HEK293 (cell line): Measurements from ENCODE around the gene DAGLB.

Experiments
- CTCF ChIA-PET: fragments of 350-600 bp; formaldehyde crosslinking; extraction: SDS; loops from one replicate; lab custom pipeline; 2021; ENCODE audit warnings: antibody characterized with exemption; lab: Yijun Ruan, JAX
- POLR2A ChIA-PET: fragments of 300-600 bp; formaldehyde crosslinking; extraction: SDS; loops from one replicate; lab custom pipeline; 2020; ENCODE audit warnings: antibody characterized with exemption, inconsistent platforms; lab: Yijun Ruan, JAX
- H3K27ac ChIP-seq: fragments of 200-500 bp; sonication (Bioruptor generic); 2 replicates; pipeline ENCODE4 v1.5.1; 2014; ENCODE audit warnings: low read depth, low read length, control low read depth, inconsistent platforms; ENCODE audit errors: extremely low read depth
- H3K36me3 ChIP-seq, 2 experiments: fragments of 200-500 bp in 1 of 2; sonication (Bioruptor generic) in 1 of 2; 1 replicate in 1 of 2; 2 replicates in 1 of 2; pipeline ENCODE4 v1.5.1; 2014 to 2017; ENCODE audit warnings: inconsistent platforms in 2 of 2, low read length in 2 of 2; ENCODE audit not compliant: control insufficient read depth in 2 of 2, insufficient read depth in 1 of 2
- H3K4me1 ChIP-seq: fragments of 200-500 bp; sonication (Bioruptor generic); 2 replicates; pipeline ENCODE4 v1.5.1; 2014; ENCODE audit warnings: mild to moderate bottlenecking, low read length, inconsistent platforms; ENCODE audit not compliant: control insufficient read depth, insufficient read depth
- H3K4me3 ChIP-seq: 2 replicates; pipeline ENCODE4 v1.5.1; 2011; ENCODE audit warnings: low read depth, mild to moderate bottlenecking, control low read depth, low read length, moderate library complexity
- H3K9me3 ChIP-seq: fragments of 200-500 bp; sonication (Bioruptor generic); 2 replicates; pipeline ENCODE4 v1.5.1; 2014; ENCODE audit warnings: low read depth, low read length, inconsistent platforms; ENCODE audit not compliant: control insufficient read depth, insufficient read depth
- FEZF1 ChIP-seq: fragments of 450-650 bp; formaldehyde crosslinking; IDR thresholded peaks from 2 replicates; pipeline ENCODE4 v1.5.1; 2016; ENCODE audit warnings: missing biosample characterization, missing genetic modification characterization
- HOXC10 ChIP-seq: sonication (generic); formaldehyde crosslinking; IDR thresholded peaks from 2 replicates; pipeline ENCODE4 v1.8.1; 2023; ENCODE audit warnings: mild to moderate bottlenecking, missing genetic modification reagents
- MYNN ChIP-seq: fragments of 450-650 bp; formaldehyde crosslinking; IDR thresholded peaks from 2 replicates; pipeline ENCODE4 v1.5.1; 2016; ENCODE audit warnings: missing biosample characterization, missing genetic modification characterization, borderline replicate concordance
- OVOL3 ChIP-seq: fragments of 450-650 bp; formaldehyde crosslinking; IDR thresholded peaks from 2 replicates; pipeline ENCODE4 v1.5.1; 2016; ENCODE audit warnings: missing biosample characterization, missing genetic modification characterization
- SP7 ChIP-seq: fragments of 450-650 bp; formaldehyde crosslinking; IDR thresholded peaks from 2 replicates; pipeline ENCODE4 v1.5.1; 2016; ENCODE audit warnings: missing biosample characterization, missing genetic modification characterization
- TCF7L2 ChIP-seq: IDR thresholded peaks from 2 replicates; pipeline ENCODE4 v1.6.1; 2011; ENCODE audit warnings: low read depth, mild to moderate bottlenecking, inconsistent platforms, low read length, moderate library complexity, borderline replicate concordance
- YY1 ChIP-seq: fragments of 450-650 bp; formaldehyde crosslinking; IDR thresholded peaks from 2 replicates; pipeline ENCODE4 v1.5.1; 2018; ENCODE audit warnings: missing biosample characterization, missing genetic modification characterization
- ZBTB1 ChIP-seq: fragments of 450-650 bp; formaldehyde crosslinking; IDR thresholded peaks from 2 replicates; pipeline ENCODE4 v1.5.1; 2016; ENCODE audit warnings: missing biosample characterization, missing genetic modification characterization
- ZBTB20 ChIP-seq: fragments of 450-650 bp; formaldehyde crosslinking; IDR thresholded peaks from 2 replicates; pipeline ENCODE4 v1.5.1; 2016; ENCODE audit warnings: missing biosample characterization, missing genetic modification characterization
- ZBTB48 ChIP-seq: fragments of 450-650 bp; formaldehyde crosslinking; IDR thresholded peaks from 2 replicates; pipeline ENCODE4 v1.5.1; 2016; ENCODE audit warnings: missing biosample characterization, missing genetic modification characterization
- ZNF155 ChIP-seq: fragments of 450-650 bp; formaldehyde crosslinking; IDR thresholded peaks from 2 replicates; pipeline ENCODE4 v1.5.1; 2016; ENCODE audit warnings: missing biosample characterization, missing genetic modification characterization
- ZNF202 ChIP-seq: fragments of 450-650 bp; formaldehyde crosslinking; IDR thresholded peaks from 2 replicates; pipeline ENCODE4 v1.5.1; 2016; ENCODE audit warnings: missing biosample characterization, missing genetic modification characterization, borderline replicate concordance
- ZNF221 ChIP-seq: fragments of 450-650 bp; formaldehyde crosslinking; IDR thresholded peaks from 2 replicates; pipeline ENCODE4 v1.5.1; 2017; ENCODE audit warnings: missing biosample characterization, missing genetic modification characterization, borderline replicate concordance
- ZNF223 ChIP-seq: fragments of 450-650 bp; formaldehyde crosslinking; IDR thresholded peaks from 2 replicates; pipeline ENCODE4 v1.5.1; 2016; ENCODE audit warnings: missing biosample characterization, missing genetic modification characterization
- ZNF239 ChIP-seq: fragments of 450-650 bp; formaldehyde crosslinking; IDR thresholded peaks from 2 replicates; pipeline ENCODE4 v1.5.1; 2016; ENCODE audit warnings: missing biosample characterization, missing genetic modification characterization
- ZNF274 ChIP-seq, 2 experiments: fragments of 200-500 bp in 1 of 2; fragments of 450-650 bp in 1 of 2; sonication (Bioruptor generic) in 1 of 2; formaldehyde crosslinking in 1 of 2; IDR thresholded peaks; 2 replicates each; pipeline versions ENCODE4 v1.5.1 to v1.6.1; 2014 to 2016; ENCODE audit warnings: borderline replicate concordance in 1 of 2, inconsistent platforms in 1 of 2, low read length in 1 of 2, missing biosample characterization in 1 of 2, missing genetic modification characterization in 1 of 2
- ZNF362 ChIP-seq: fragments of 450-650 bp; formaldehyde crosslinking; IDR thresholded peaks from 2 replicates; pipeline ENCODE4 v1.5.1; 2016; ENCODE audit warnings: missing biosample characterization, missing genetic modification characterization
- ZNF391 ChIP-seq: fragments of 450-650 bp; formaldehyde crosslinking; IDR thresholded peaks from 2 replicates; pipeline ENCODE4 v1.5.1; 2016; ENCODE audit warnings: low read depth, missing biosample characterization, missing genetic modification characterization, borderline replicate concordance
- ZNF623 ChIP-seq: fragments of 450-650 bp; formaldehyde crosslinking; IDR thresholded peaks from 2 replicates; pipeline ENCODE4 v1.5.1; 2016; ENCODE audit warnings: missing biosample characterization, missing genetic modification characterization
- ZNF677 ChIP-seq: fragments of 450-650 bp; IDR thresholded peaks from 2 replicates; pipeline ENCODE4 v1.5.0; 2018; ENCODE audit warnings: missing biosample characterization, mild to moderate bottlenecking, missing genetic modification characterization, moderate library complexity
- ZNF776 ChIP-seq: fragments of 450-650 bp; formaldehyde crosslinking; IDR thresholded peaks from 2 replicates; pipeline ENCODE4 v1.5.0; 2017; ENCODE audit warnings: missing biosample characterization, missing genetic modification characterization, borderline replicate concordance
- ZNF837 ChIP-seq: fragments of 450-650 bp; formaldehyde crosslinking; IDR thresholded peaks from 2 replicates; pipeline ENCODE4 v1.5.1; 2016; ENCODE audit warnings: missing biosample characterization, missing genetic modification characterization
- TF ChIP-seq, protein P1 (sequence below): fragments of 450-650 bp; formaldehyde crosslinking; IDR thresholded peaks from 2 replicates; pipeline ENCODE4 v1.5.1; 2016; ENCODE audit warnings: missing biosample characterization, missing genetic modification characterization
- TF ChIP-seq, protein P2 (sequence below): fragments of 450-650 bp; formaldehyde crosslinking; IDR thresholded peaks from 2 replicates; pipeline ENCODE4 v1.5.1; 2016; ENCODE audit warnings: missing biosample characterization, missing genetic modification characterization
- TF ChIP-seq, protein P3 (sequence below): fragments of 450-650 bp; formaldehyde crosslinking; IDR thresholded peaks from 2 replicates; pipeline ENCODE4 v1.5.1; 2017; ENCODE audit warnings: missing biosample characterization, missing genetic modification characterization
- TF ChIP-seq, protein P4 (sequence below): fragments of 450-650 bp; formaldehyde crosslinking; IDR thresholded peaks from 2 replicates; pipeline ENCODE4 v1.5.1; 2017; ENCODE audit warnings: missing biosample characterization, missing genetic modification characterization
- TF ChIP-seq, protein P5 (sequence below): fragments of 450-650 bp; formaldehyde crosslinking; IDR thresholded peaks from 2 replicates; pipeline ENCODE4 v1.5.1; 2017; ENCODE audit warnings: missing biosample characterization, missing genetic modification characterization

DAGLB gene

GRCh38 chr7:6432781-6433180 lies 15.0 kb downstream of the DAGLB start:
- POLR2A ChIA-PET: no interaction called here
- Histone ChIP-seq H3K9me3 (no peaks in the 10 kb centered on the region), H3K4me1 (no peaks in the 10 kb centered on the region; the same call in 1 of the 2 replicates), H3K36me3 (peaks cover 26 to 29% of the 10 kb centered on the region in 2 experiments; a peak in 2 of 3 replicates)
- TF ChIP-seq ZNF274 (IDR thresholded peaks at IDR 0.05; ENCODE audit: low read length) (no peak), ZNF274 (tag by site-specific recombination; IDR thresholded peaks at IDR 0.05; ENCODE audit: borderline replicate concordance) (no peak), ZNF362 (tag by site-specific recombination) (no peak), SP7 (no peak), OVOL3 (tag by site-specific recombination) (no peak), ZNF155 (no peak), ZNF837 (tag by site-specific recombination) (no peak), FEZF1 (tag by site-specific recombination) (no peak), ZBTB1 (tag by site-specific recombination) (no peak), ZNF223 (no peak), ZNF623 (tag by site-specific recombination) (no peak), ZNF677 (tag by site-specific recombination) (no peak), ZNF776 (tag by site-specific recombination) (no peak), ZNF239 (no peak), ZBTB20 (no peak), MYNN (tag by site-specific recombination) (no peak), ZNF221 (tag by site-specific recombination) (no peak)
- TF ChIP-seq, protein P1, sequence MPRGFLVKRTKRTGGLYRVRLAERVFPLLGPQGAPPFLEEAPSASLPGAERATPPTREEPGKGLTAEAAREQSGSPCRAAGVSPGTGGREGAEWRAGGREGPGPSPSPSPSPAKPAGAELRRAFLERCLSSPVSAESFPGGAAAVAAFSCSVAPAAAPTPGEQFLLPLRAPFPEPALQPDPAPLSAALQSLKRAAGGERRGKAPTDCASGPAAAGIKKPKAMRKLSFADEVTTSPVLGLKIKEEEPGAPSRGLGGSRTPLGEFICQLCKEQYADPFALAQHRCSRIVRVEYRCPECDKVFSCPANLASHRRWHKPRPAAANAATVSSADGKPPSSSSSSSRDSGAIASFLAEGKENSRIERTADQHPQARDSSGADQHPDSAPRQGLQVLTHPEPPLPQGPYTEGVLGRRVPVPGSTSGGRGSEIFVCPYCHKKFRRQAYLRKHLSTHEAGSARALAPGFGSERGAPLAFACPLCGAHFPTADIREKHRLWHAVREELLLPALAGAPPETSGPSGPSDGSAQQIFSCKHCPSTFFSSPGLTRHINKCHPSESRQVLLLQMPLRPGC: no peak
- TF ChIP-seq, protein P2, sequence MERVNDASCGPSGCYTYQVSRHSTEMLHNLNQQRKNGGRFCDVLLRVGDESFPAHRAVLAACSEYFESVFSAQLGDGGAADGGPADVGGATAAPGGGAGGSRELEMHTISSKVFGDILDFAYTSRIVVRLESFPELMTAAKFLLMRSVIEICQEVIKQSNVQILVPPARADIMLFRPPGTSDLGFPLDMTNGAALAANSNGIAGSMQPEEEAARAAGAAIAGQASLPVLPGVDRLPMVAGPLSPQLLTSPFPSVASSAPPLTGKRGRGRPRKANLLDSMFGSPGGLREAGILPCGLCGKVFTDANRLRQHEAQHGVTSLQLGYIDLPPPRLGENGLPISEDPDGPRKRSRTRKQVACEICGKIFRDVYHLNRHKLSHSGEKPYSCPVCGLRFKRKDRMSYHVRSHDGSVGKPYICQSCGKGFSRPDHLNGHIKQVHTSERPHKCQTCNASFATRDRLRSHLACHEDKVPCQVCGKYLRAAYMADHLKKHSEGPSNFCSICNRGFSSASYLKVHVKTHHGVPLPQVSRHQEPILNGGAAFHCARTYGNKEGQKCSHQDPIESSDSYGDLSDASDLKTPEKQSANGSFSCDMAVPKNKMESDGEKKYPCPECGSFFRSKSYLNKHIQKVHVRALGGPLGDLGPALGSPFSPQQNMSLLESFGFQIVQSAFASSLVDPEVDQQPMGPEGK (tag by site-specific recombination): no peak
- TF ChIP-seq, protein P3, sequence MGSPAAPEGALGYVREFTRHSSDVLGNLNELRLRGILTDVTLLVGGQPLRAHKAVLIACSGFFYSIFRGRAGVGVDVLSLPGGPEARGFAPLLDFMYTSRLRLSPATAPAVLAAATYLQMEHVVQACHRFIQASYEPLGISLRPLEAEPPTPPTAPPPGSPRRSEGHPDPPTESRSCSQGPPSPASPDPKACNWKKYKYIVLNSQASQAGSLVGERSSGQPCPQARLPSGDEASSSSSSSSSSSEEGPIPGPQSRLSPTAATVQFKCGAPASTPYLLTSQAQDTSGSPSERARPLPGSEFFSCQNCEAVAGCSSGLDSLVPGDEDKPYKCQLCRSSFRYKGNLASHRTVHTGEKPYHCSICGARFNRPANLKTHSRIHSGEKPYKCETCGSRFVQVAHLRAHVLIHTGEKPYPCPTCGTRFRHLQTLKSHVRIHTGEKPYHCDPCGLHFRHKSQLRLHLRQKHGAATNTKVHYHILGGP (tag by site-specific recombination): no peak
- TF ChIP-seq, all 188 proteins: peak for 0
- CTCF ChIA-PET: no interaction called here
- Histone ChIP-seq H3K27ac (no peak overlapping the region), H3K4me3 (no peak overlapping the region)

DNA sequence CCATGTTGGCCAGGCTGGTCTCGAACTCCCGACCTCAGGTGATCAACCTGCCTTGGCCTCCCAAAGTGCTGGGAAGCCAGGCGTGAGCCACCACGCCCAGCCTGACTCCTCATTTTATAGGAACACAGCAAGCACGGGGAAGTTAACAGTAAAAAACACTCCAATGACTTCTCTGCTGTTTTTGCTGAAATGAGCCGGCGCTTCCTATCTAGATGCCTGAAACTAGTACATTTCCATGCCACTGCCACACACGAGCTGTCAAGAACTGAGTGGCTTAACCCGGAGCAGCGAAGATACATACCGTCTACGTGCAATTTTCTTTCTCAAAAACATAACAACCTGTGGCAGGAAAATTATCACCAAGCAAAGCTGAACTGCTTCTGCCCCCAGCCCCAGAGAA lies 16.8 kb downstream of the DAGLB start:
- ChIA-PET CTCF (no interaction called here), POLR2A (interaction anchor here (0.6 kb wide), 1 partner anchor 12 kb away, joined by 6 read pairs; no protein-coding TSS in a partner anchor)
- Histone ChIP-seq H3K27ac (no peak overlapping the region), H3K9me3 (no peaks in the 10 kb centered on the region), H3K36me3 (peaks cover 30 to 39% of the 10 kb centered on the region in 2 experiments; a peak in 2 of 3 replicates), H3K4me3 (no peak overlapping the region), H3K4me1 (no peaks in the 10 kb centered on the region; the same call in 1 of the 2 replicates)
- TF ChIP-seq, protein P4, sequence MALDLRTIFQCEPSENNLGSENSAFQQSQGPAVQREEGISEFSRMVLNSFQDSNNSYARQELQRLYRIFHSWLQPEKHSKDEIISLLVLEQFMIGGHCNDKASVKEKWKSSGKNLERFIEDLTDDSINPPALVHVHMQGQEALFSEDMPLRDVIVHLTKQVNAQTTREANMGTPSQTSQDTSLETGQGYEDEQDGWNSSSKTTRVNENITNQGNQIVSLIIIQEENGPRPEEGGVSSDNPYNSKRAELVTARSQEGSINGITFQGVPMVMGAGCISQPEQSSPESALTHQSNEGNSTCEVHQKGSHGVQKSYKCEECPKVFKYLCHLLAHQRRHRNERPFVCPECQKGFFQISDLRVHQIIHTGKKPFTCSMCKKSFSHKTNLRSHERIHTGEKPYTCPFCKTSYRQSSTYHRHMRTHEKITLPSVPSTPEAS (tag by site-specific recombination): no peak
- no peak for TF ChIP-seq TCF7L2
- TF ChIP-seq ZNF391 (tag by site-specific recombination): no peak
- TF ChIP-seq HOXC10 (CRISPR knock-in tag): no peak
- no peak for TF ChIP-seq ZNF239
- TF ChIP-seq YY1: no peak
- no peak for TF ChIP-seq ZNF202 (tag by site-specific recombination)
- TF ChIP-seq, protein P5, sequence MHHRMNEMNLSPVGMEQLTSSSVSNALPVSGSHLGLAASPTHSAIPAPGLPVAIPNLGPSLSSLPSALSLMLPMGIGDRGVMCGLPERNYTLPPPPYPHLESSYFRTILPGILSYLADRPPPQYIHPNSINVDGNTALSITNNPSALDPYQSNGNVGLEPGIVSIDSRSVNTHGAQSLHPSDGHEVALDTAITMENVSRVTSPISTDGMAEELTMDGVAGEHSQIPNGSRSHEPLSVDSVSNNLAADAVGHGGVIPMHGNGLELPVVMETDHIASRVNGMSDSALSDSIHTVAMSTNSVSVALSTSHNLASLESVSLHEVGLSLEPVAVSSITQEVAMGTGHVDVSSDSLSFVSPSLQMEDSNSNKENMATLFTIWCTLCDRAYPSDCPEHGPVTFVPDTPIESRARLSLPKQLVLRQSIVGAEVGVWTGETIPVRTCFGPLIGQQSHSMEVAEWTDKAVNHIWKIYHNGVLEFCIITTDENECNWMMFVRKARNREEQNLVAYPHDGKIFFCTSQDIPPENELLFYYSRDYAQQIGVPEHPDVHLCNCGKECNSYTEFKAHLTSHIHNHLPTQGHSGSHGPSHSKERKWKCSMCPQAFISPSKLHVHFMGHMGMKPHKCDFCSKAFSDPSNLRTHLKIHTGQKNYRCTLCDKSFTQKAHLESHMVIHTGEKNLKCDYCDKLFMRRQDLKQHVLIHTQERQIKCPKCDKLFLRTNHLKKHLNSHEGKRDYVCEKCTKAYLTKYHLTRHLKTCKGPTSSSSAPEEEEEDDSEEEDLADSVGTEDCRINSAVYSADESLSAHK (tag by site-specific recombination): no peak
- TF ChIP-seq ZBTB48 (tag by site-specific recombination): no peak
